Neural progenitor cell (in vitro differentiated cells): ENCODE measurements around the gene PAM. TPM values are rescaled to one million over a fixed set of nuclear protein-coding genes. Genes with fewer than 3 reads are reported as not detected.

Source experiments
- DNase-seq: peaks from one replicate; pipeline ENCODE4 v3.0.0-alpha.2; 2016; ENCODE audit warnings: low spot score
- H2AFZ ChIP-seq: fragments of 200-600 bp; sonication (generic); replicated peaks from 2 replicates; pipeline ENCODE4 v1.6.1; 2016; ENCODE audit warnings: antibody characterized with exemption
- H3F3A ChIP-seq: fragments of 200-600 bp; sonication (generic); 2 replicates; pipeline ENCODE4 v1.6.1; 2016; ENCODE audit warnings: antibody characterized with exemption, low read depth
- H3K27ac ChIP-seq: fragments of 200-600 bp; sonication (generic); 2 replicates; pipeline ENCODE4 v1.5.1; 2016; ENCODE audit warnings: mild to moderate bottlenecking
- H3K27me3 ChIP-seq: fragments of 200-600 bp; sonication (generic); 2 replicates; pipeline ENCODE4 v1.6.1; 2016; ENCODE audit warnings: mild to moderate bottlenecking, moderate library complexity
- H3K36me3 ChIP-seq: fragments of 200-600 bp; sonication (generic); 2 replicates; pipeline ENCODE4 v1.5.1; 2016
- H3K4me1 ChIP-seq: fragments of 200-600 bp; sonication (generic); 2 replicates; pipeline ENCODE4 v1.6.1; 2016; ENCODE audit warnings: mixed run types
- H3K4me2 ChIP-seq: fragments of 200-600 bp; sonication (generic); 2 replicates; pipeline ENCODE4 v1.6.1; 2016
- H3K4me3 ChIP-seq: fragments of 200-600 bp; sonication (generic); 2 replicates; pipeline ENCODE4 v1.5.1; 2016
- H3K79me2 ChIP-seq: fragments of 200-600 bp; sonication (generic); 2 replicates; pipeline ENCODE4 v1.6.1; 2016; ENCODE audit warnings: low read depth
- H3K9ac ChIP-seq: fragments of 200-600 bp; sonication (generic); 2 replicates; pipeline ENCODE4 v1.6.1; 2016
- H3K9me3 ChIP-seq: fragments of 200-600 bp; sonication (generic); 2 replicates; pipeline ENCODE4 v1.5.1; 2016; ENCODE audit warnings: low read depth
- H4K20me1 ChIP-seq: fragments of 200-600 bp; sonication (generic); 2 replicates; pipeline ENCODE4 v1.6.1; 2016; ENCODE audit warnings: low read depth
- H3K27ac Mint-ChIP-seq: 3 replicates; pipeline ENCODE4 v1.8.0; 2021; ENCODE audit warnings: mixed read lengths
- H3K27me3 Mint-ChIP-seq: 2 replicates; pipeline ENCODE4 v1.8.0; 2022; ENCODE audit warnings: low read depth, mild to moderate bottlenecking, inconsistent platforms, moderate library complexity, mixed read lengths; ENCODE audit not compliant: insufficient read depth
- H3K36me3 Mint-ChIP-seq: 3 replicates; pipeline ENCODE4 v1.8.0; 2021; ENCODE audit warnings: mixed read lengths
- H3K4me1 Mint-ChIP-seq: 3 replicates; pipeline ENCODE4 v1.8.0; 2021; ENCODE audit warnings: mixed read lengths
- H3K4me3 Mint-ChIP-seq: 3 replicates; pipeline ENCODE4 v1.8.0; 2021; ENCODE audit warnings: mild to moderate bottlenecking, moderate library complexity, mixed read lengths
- H3K9me3 Mint-ChIP-seq: 3 replicates; pipeline ENCODE4 v1.8.0; 2020; ENCODE audit warnings: mixed read lengths
- EZH2 ChIP-seq: fragments of 200-600 bp; sonication (generic); IDR thresholded peaks from 2 replicates; pipeline ENCODE4 v1.6.1; 2017; ENCODE audit warnings: antibody characterized with exemption, mild to moderate bottlenecking, moderate library complexity
- EZH2phosphoT487 ChIP-seq: fragments of 200-600 bp; sonication (generic); IDR thresholded peaks from 2 replicates; pipeline ENCODE4 v1.6.1; 2017; ENCODE audit warnings: antibody characterized with exemption
- total RNA-seq: library from RNA; depleted of rRNA; stranded (reverse); fragments of >200 nt; gene quantifications from 2 replicates; pipeline ENCODE4 v1.2.3, GENCODE V29; 2015; ENCODE audit warnings: low replicate concordance
- TF ChIP-seq, protein P1 (sequence below): fragments of 200-600 bp; sonication (generic); IDR thresholded peaks from 2 replicates; pipeline ENCODE4 v1.5.1; 2017; ENCODE audit warnings: antibody characterized with exemption, mild to moderate bottlenecking

The PAM gene
- total RNA-seq, 1 donor from 2014 or later, result 246 TPM

- H3F3A ChIP-seq, result no peaks in the 10 kb centered on the region
- no peaks in the 10 kb centered on the region for H3K79me2 ChIP-seq
- H3K9ac ChIP-seq, result no peak overlapping the region
- Mint-ChIP-seq H3K9me3 (peaks cover 6% of the 10 kb centered on the region), H3K36me3 (peaks cover 14% of the 10 kb centered on the region), H3K4me1 (no peaks in the 10 kb centered on the region), H3K4me3 (no peak overlapping the region), H3K27me3 (no peaks in the 10 kb centered on the region), H3K27ac (no peak overlapping the region)
- H2AFZ ChIP-seq, result no peak overlapping the region
- H3K4me1 ChIP-seq, result no peaks in the 10 kb centered on the region
- no peak overlapping the region for H3K4me2 ChIP-seq
- H3K36me3 ChIP-seq, result no peaks in the 10 kb centered on the region
- H3K9me3 ChIP-seq, result no peaks in the 10 kb centered on the region
- no peaks in the 10 kb centered on the region for H3K27me3 ChIP-seq
- no peaks in the 10 kb centered on the region for H4K20me1 ChIP-seq
- H3K4me3 ChIP-seq, result no peak overlapping the region
- no peak for DNase-seq
- H3K27ac ChIP-seq, result no peak overlapping the region
- no peak for TF ChIP-seq EZH2
- TF ChIP-seq EZH2phosphoT487, result no peak
- TF ChIP-seq, protein P1, sequence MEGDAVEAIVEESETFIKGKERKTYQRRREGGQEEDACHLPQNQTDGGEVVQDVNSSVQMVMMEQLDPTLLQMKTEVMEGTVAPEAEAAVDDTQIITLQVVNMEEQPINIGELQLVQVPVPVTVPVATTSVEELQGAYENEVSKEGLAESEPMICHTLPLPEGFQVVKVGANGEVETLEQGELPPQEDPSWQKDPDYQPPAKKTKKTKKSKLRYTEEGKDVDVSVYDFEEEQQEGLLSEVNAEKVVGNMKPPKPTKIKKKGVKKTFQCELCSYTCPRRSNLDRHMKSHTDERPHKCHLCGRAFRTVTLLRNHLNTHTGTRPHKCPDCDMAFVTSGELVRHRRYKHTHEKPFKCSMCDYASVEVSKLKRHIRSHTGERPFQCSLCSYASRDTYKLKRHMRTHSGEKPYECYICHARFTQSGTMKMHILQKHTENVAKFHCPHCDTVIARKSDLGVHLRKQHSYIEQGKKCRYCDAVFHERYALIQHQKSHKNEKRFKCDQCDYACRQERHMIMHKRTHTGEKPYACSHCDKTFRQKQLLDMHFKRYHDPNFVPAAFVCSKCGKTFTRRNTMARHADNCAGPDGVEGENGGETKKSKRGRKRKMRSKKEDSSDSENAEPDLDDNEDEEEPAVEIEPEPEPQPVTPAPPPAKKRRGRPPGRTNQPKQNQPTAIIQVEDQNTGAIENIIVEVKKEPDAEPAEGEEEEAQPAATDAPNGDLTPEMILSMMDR, result no peak
These were observed 79.4 kb downstream of the PAM start for GRCh38 chr5:102834438-102834964.

DNA sequence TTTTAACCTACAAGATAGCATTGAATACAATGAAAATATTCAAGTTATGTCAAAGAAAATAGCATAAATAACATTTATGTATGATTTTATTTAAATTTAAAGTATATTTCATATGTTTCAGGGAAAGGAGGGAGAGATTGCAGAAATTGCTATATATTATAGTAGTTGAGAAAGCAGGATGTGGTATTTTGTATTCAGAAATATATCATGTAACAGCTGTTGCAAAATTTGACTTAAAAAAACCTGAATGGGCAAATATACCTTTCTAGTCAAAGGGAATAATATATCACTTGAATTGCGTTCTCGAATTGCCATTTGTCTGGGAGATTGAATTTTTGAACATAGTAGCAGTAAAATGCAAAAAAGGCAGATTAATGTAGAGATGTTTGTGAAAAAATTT, 80.6 kb downstream of the PAM start:
- no peaks in the 10 kb centered on the region for H3K4me1 ChIP-seq
- H3F3A ChIP-seq, result no peaks in the 10 kb centered on the region
- Mint-ChIP-seq H3K27me3 (no peaks in the 10 kb centered on the region), H3K36me3 (peaks cover 11% of the 10 kb centered on the region), H3K4me1 (no peaks in the 10 kb centered on the region), H3K9me3 (peaks cover 4% of the 10 kb centered on the region), H3K4me3 (no peak overlapping the region), H3K27ac (no peak overlapping the region)
- DNase-seq, result no peak
- H3K27me3 ChIP-seq, result no peaks in the 10 kb centered on the region
- H3K27ac ChIP-seq, result no peak overlapping the region
- TF ChIP-seq, protein P1, result no peak
- no peak overlapping the region for H3K9ac ChIP-seq
- H3K36me3 ChIP-seq, result no peaks in the 10 kb centered on the region
- H3K9me3 ChIP-seq, result no peaks in the 10 kb centered on the region
- no peaks in the 10 kb centered on the region for H4K20me1 ChIP-seq
- H3K4me3 ChIP-seq, result no peak overlapping the region
- no peaks in the 10 kb centered on the region for H3K79me2 ChIP-seq
- no peak overlapping the region for H2AFZ ChIP-seq
- no peak overlapping the region for H3K4me2 ChIP-seq

GRCh38 chr5:102841021-102841420, 85.9 kb downstream of the PAM start:
- H3K36me3 Mint-ChIP-seq, result peaks cover 31% of the 10 kb centered on the region
- no peaks in the 10 kb centered on the region for H3K4me1 ChIP-seq
- no peaks in the 10 kb centered on the region for H3K36me3 ChIP-seq
- H3K4me2 ChIP-seq, result no peak overlapping the region
- no peak overlapping the region for H3K9ac ChIP-seq
- TF ChIP-seq, protein P1, result no peak
- TF ChIP-seq EZH2 (no peak), EZH2phosphoT487 (no peak)
- no peaks in the 10 kb centered on the region for H3K4me1 Mint-ChIP-seq
- no peak overlapping the region for H2AFZ ChIP-seq
- DNase-seq, result no peak
- H3K79me2 ChIP-seq, result no peaks in the 10 kb centered on the region
- H3K9me3 ChIP-seq, result no peaks in the 10 kb centered on the region
- H3K4me3 ChIP-seq, result no peak overlapping the region
- H3K27me3 ChIP-seq, result no peaks in the 10 kb centered on the region
- H3F3A ChIP-seq, result no peaks in the 10 kb centered on the region
- no peaks in the 10 kb centered on the region for H3K27me3 Mint-ChIP-seq
- H3K27ac Mint-ChIP-seq, result no peak overlapping the region
- H4K20me1 ChIP-seq, result no peaks in the 10 kb centered on the region
- H3K4me3 Mint-ChIP-seq, result no peak overlapping the region
- H3K27ac ChIP-seq, result no peak overlapping the region
- H3K9me3 Mint-ChIP-seq, result peaks cover 9% of the 10 kb centered on the region
